Measurements from ENCODE around the gene PPIC. TPM values are rescaled to one million over a fixed set of nuclear protein-coding genes. Genes with fewer than 3 reads are reported as not detected.

PPIC gene
- 73.8 TPM for polyA plus RNA-seq (2013, experiment 1 of 2; ENCODE audit: insufficient read length)
- 68.5 TPM for polyA plus RNA-seq (2013, experiment 2 of 2; ENCODE audit: insufficient read length)

- DNase-seq, result peak; percentile 78
Observed at GRCh38 chr5:123036391-123037103, at the start of gene PPIC. TSS of gene PPIC (minus strand) at chr5:123036725. CDS start at chr5:123036625, 100 bp downstream.

DNA sequence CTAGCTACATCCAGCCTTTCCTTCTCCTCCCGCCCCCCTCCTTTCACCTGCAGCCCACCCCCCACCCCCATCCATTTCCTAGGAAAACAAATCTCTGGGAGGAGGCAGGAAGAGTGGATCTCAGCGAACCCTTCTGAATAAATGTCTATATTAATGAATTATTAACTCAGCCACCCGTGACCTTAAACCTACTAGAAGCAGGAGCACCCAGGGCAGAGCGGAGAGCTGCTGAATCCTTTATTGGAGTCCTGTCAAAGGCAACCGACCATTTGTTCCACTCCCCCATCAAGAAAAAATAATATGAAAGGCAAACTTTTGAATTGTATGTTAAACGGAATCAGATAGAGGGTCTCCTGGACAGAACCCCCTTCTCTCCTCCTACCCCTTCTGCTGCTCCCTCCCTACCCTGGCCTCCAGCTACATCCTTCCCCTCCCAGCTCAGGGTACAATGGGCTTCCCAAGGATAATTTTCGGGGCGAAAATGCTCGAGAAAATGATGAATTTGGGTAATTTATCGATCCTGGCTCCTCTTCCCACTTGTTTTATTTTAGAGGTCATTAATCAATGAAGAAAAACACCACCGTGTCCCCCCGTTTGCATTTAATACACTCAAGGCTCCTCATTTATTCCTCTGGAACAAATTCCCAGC, 49.2 kb upstream of the PPIC start:
- DNase-seq, result no peak

- no peak for DNase-seq
Observed at GRCh38 chr5:123084730-123085605, 48.4 kb upstream of the PPIC start.

- DNase-seq, result peak; percentile 18
Observed at GRCh38 chr5:123083298-123083697, 46.8 kb upstream of the PPIC start.

- DNase-seq, result no peak
Observed at GRCh38 chr5:123080215-123080614, 43.7 kb upstream of the PPIC start.

GRCh38 chr5:123075521-123076163, 39.1 kb upstream of the PPIC start:
- DNase-seq, result no peak

- DNase-seq, result no peak
Observed at GRCh38 chr5:123068368-123068938, 31.9 kb upstream of the PPIC start.

DNA sequence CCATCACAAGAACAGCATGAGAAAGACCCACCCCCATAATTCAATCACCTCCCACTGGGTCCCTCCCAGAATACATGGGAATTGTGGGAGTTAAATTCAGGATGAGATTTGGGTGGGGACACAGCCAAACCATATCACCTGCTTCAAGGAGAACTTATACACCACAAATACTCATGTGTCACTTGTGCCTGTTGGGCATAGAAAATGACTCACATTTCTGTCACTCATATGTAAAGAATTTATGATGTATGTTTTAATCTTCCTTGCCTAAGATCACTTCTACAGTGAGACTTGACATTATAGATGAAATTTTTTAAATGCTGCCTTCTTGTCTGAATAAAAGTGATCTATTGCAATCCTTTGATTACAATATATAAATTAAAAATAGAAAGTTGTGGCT, 29.5 kb upstream of the PPIC start:
- DNase-seq, result no peak

DNA sequence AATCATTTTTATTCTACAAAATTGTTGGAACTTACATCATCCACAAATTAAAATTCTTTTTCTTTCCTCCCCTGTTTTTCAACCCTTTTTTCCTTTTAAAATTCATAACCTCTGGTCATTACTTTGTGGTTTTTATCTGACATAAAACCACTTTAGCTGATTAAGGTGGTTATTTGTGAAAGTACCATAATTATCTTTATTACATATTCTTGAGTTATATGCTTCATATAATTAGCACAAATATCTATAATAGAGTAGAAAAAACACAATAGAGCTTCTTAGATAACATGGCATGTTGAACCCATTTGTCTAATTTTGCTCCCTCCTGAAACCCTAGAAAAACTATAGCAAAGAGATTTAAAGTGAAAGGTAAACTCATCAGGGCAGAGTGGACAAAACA, 22.9 kb upstream of the PPIC start:
- no peak for DNase-seq

DNA sequence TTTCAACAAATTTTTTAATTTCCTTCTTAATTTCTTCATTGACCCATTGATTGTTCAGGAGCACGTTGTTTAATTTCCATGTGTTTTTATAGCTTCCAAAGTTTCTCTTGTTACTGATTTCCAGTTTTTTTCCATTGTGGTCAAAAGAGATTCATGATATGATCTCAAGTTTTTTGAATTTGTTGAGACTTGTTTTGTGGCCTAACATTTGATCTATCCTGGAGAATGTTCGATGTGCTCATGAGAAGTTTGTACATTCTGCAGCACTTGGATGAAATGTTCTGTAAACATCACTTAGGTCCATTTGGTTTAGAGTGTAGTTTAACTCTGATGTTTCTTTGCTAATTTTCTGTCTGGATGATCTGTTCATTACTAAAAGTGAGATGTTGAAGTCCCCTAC, 14.7 kb upstream of the PPIC start:
- no peak for DNase-seq

DNA sequence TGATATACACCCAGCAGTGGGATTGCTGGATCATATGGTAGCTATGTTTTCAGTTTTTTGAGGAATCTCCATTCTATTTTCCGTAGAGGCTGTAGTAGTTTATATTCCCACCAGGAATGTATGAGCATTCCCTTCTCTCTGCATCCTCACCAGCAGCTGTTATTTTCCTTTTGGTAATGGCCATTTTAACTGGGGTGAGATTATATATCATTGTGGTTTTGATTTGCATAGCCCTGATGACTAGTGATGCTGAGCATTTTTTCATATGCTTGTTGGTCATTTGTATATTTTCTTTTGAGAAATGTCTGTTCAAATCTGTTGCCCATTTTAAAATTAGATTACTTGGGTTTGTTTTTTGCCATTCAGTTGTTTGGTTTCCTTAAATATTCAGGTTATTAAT, 11.2 kb upstream of the PPIC start:
- DNase-seq, result peak; percentile 36

GRCh38 chr5:123046222-123046621, 9.7 kb upstream of the PPIC start:
- DNase-seq, result no peak

DNA sequence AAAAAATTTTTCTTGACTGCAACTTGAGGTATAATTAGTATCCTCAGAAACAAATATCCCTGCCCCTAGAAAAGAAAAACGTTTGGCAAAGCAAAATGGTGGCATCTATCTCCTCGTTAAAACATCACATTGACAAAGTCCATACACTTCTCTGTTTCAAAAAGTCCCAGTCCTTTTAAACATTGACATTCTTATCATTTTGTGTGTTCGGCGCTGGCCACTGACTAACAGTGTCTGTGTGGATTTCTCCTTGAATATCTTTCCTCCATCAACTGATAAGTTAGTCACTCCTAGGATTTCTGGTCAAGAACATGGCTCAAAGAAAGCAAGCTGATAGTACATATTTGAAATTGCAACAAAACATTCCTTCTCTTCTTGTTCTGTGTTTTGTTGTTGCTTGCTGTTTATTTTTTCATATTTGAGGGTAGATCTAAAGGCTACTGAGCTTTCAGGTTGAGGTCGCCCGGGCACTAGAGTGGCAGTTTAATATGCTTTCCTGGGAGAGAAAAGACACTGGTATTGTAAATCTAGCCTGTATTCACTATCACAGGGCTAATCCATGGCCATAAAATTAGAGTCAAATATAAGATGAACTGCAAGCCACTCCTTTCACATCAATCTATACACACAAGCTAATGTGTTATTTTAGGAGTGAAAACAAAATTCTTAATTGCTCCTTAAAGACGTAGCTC, 8.5 kb upstream of the PPIC start:
- DNase-seq, result no peak

- no peak for DNase-seq
Observed at GRCh38 chr5:123039673-123040072, 3.1 kb upstream of the PPIC start.

GRCh38 chr5:123037104-123037418, 536 bp upstream of the PPIC start:
- DNase-seq, result no peak

DNA sequence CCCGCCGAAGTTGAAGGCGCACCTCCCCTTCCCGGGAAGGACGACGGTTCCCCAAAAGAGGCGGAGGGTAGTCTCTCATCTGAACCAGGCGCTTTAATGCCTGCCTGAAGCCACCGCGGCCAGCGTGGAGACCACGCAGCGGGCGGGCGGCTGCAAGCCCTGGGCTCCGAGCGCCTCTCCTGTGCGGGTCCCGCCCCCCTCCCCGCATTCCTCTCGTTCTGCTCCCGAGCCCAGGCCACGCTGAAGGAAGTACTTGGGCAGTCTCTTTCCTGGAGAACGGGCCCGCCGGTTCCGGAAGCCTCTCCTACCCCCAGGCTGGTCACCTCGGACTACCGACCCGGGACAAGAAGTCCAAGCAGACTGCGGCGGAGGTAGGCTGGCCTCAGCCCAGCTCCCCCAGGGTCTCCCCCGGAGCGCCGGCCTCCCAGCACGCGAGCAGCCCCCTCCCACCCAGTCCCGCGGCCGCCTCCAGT, 571 bp downstream of the PPIC start:
- DNase-seq, result peak; percentile 45

DNA sequence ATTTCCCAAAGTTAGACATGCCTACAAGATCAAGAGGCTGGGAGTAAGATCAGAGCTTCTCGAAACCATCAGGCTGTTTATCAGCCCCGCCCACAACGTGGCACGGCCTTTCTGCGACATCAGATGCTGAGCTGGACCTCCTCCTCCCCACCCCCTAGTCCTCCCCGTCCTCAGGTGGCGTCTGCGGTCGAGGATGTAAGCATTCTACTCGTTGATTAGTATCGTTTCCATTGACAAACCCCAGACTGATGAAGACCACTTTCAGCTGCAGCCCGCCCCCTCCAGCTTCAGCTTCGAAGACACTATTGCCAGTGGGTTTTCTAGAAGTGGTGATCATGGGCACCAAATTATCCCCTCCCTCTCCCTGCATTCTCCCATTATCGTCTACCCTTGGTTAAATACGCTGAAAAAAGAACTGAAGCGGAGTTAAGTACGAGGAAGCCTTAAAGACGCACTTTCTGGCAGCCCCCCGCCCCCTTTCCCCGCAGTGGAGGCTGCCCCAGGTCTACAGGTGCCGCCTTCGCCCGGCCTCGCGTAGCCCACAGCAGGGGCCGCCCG, 1.1 kb downstream of the PPIC start:
- peak; percentile 31 for DNase-seq

DNA sequence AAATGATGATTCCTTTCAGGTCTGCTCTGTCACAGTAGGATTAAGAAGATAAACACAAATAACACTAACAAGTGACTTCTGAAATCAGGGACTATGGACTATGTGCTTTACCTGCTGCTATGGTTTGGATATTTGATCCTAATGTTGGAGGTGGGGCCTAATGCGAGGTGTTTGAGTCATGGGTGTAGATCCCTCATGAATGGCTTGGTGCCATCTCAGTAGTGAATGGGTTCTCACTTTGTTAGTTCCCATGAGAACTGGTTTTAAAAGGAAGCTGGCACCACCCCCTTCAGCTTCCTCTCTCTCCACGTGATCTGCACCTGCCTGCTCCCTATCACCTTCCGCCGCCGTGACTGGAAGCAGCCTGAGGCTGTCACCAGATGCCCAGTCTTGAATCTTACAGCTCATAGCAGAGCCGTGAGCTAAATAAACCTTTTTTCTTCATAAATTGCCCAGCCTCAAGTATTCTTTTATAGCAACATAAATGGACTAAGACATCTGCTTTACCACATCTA, 3.3 kb downstream of the PPIC start:
- no peak for DNase-seq

GRCh38 chr5:123028222-123028621, 8.3 kb downstream of the PPIC start:
- DNase-seq, result no peak

GRCh38 chr5:123014689-123015088, 21.8 kb downstream of the PPIC start:
- no peak for DNase-seq

GRCh38 chr5:123012321-123012720, 24.2 kb downstream of the PPIC start:
- DNase-seq, result peak; percentile 66

All from fibroblast of skin of abdomen (primary cell).